Mucosa of descending colon (tissue), 3 donors: Measurements from ENCODE around the gene PRDM15. TPM values are rescaled to one million over a fixed set of nuclear protein-coding genes. Genes with fewer than 3 reads are reported as not detected.

Experiments used
- ATAC-seq: fragments of 200-7000 bp; cut with Tn5 transposase; one replicate; pipeline ENCODE4 v1.9.1; 2020; ENCODE audit warnings: mild to moderate bottlenecking, moderate library complexity
- DNase-seq, 3 donors: peaks; one replicate each; pipeline ENCODE4 v3.0.0-alpha.2; 2020
- H3K36me3 ChIP-seq: fragments of 200-600 bp; one replicate; pipeline ENCODE4 v1.8.0; 2021; ENCODE audit warnings: low read depth, mild to moderate bottlenecking
- H3K4me1 ChIP-seq: fragments of 200-600 bp; one replicate; pipeline ENCODE4 v1.8.0; 2021; ENCODE audit warnings: low read depth, mild to moderate bottlenecking
- H3K4me3 ChIP-seq: fragments of 200-600 bp; one replicate; pipeline ENCODE4 v1.8.0; 2021; ENCODE audit warnings: mild to moderate bottlenecking
- H3K9me3 ChIP-seq: fragments of 200-600 bp; one replicate; pipeline ENCODE4 v1.8.0; 2021; ENCODE audit warnings: mild to moderate bottlenecking
- CTCF ChIP-seq: fragments of 200-600 bp; IDR thresholded peaks from one replicate; pipeline ENCODE4 v1.8.0; 2022; ENCODE audit warnings: antibody characterized with exemption, mild to moderate bottlenecking
- intact Hi-C, 2 donors: fragments of 100-400 bp; cut with DNase I in 1 of 2; cut with micrococcal nuclease in 1 of 2; formaldehyde crosslinking; loops; one replicate each; pipeline versions ENCODE4 v1.11.0 to v1.11.1; 2022; cut with DNase I, micrococcal nuclease
- total RNA-seq, 3 donors: library from RNA; stranded (reverse); fragmentation: NEBNext Ultra II Directional in 2 of 3; extraction: Animal tissue kit (Norgen Biotek cat#: 25700) in 2 of 3; gene quantifications; one replicate each; pipeline versions ENCODE4 v1.2.1 to v1.2.4, GENCODE V29; 2021 to 2023
- donor health status: DM: no; HTN: no; CAD: no; lungs with moderate emphysema.
- donor health status: DM: no; HTN: no; CAD: no.
- donor health status: DM: no; HTN: yes; CAD: no.

The PRDM15 gene
- total RNA-seq, 3 donors from 2014 or later: 7.4 to 10.3 (median 8.3) TPM

- DNase-seq: no peak
- H3K4me3 ChIP-seq: no peak overlapping the region
These were observed 117.8 kb downstream of the PRDM15 start for GRCh38 chr21:41761211-41761933.

GRCh38 chr21:41760411-41760810 lies 118.7 kb downstream of the PRDM15 start:
- H3K9me3 ChIP-seq: no peaks in the 10 kb centered on the region
- ATAC-seq (no peak), DNase-seq (no peak)
- TF ChIP-seq CTCF: no peak
- no peak overlapping the region for H3K4me3 ChIP-seq
- no peaks in the 10 kb centered on the region for H3K36me3 ChIP-seq
- H3K4me1 ChIP-seq: no peaks in the 10 kb centered on the region
- intact Hi-C loops: loop anchor here in 1 of 2 donors (10.0 kb wide), 1 partner anchor 146 kb away; no protein-coding TSS in a partner anchor

More at GRCh38 chr21:41761211-41761933, 117.8 kb downstream of the PRDM15 start:
- Histone ChIP-seq H3K36me3 (no peaks in the 10 kb centered on the region), H3K4me1 (no peaks in the 10 kb centered on the region), H3K9me3 (no peaks in the 10 kb centered on the region)
- intact Hi-C loops: loop anchor here in 1 of 2 donors (10.0 kb wide), 1 partner anchor 147 kb away; no protein-coding TSS in a partner anchor
- ATAC-seq: peak; percentile 21
- TF ChIP-seq CTCF: no peak

DNA sequence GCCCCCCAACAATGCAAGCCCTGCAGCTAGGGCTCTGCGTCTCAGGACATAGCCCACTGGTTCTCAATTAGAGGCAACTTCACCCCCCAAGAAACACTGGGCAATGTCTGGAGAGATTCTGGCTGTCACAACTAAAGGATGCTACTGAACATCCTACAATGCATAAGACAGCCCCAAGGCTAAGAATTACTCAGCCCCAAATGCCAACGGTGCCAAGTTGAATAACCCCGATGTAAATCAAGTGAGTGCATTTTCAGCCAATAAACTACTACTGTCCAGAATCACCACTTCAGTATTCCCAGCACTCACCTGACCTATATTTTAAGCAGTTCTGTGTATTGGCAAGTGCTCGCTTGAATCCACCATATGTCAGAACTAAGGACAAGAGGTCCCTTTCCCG lies 119.2 kb downstream of the PRDM15 start:
- intact Hi-C loops: loop anchor here in 1 of 2 donors (10.0 kb wide), 1 partner anchor 145 kb away; no protein-coding TSS in a partner anchor
- no peaks in the 10 kb centered on the region for H3K4me1 ChIP-seq
- no peaks in the 10 kb centered on the region for H3K36me3 ChIP-seq
- DNase-seq: no peak
- TF ChIP-seq CTCF: no peak
- H3K9me3 ChIP-seq: no peaks in the 10 kb centered on the region
- H3K4me3 ChIP-seq: no peak overlapping the region
- no peak for ATAC-seq

DNA sequence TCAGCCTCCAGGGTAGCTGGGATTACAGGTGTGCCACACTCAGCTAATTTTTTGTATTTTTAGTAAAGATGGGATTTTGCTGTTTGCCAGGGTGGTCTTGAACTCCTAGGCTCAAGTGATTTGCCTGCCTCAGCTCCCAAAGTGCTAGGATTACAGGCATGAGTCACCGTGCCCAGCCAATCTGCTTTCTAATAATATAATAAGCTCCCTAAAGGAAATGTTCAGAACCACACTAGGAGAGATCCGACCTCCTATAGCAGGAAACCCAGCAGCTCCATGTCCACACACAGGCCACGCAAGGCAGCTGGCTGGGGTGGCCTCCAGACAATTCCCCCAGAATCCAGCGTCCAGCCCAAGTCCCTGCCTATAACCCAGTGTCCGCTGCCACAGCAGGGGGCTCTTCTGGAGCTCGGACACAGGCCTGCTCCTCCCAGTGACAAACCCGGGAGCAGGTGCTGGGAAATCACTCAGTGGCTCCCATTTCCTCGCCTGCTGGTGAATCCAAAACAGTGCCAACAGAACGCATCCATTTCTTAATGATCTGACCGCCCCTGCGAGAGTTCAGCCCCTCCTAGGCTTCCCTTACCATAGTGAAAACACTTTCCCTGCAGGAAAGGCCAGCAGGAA lies 119.8 kb downstream of the PRDM15 start:
- H3K9me3 ChIP-seq: no peaks in the 10 kb centered on the region
- H3K36me3 ChIP-seq: no peaks in the 10 kb centered on the region
- no peak overlapping the region for H3K4me3 ChIP-seq
- ATAC-seq (no peak), DNase-seq (no peak)
- intact Hi-C loops: no loop called here
- no peak for TF ChIP-seq CTCF
- no peaks in the 10 kb centered on the region for H3K4me1 ChIP-seq

GRCh38 chr21:41758550-41758949 lies 120.6 kb downstream of the PRDM15 start:
- no peak overlapping the region for H3K4me3 ChIP-seq
- ATAC-seq: no peak
- DNase-seq: no peak
- no peaks in the 10 kb centered on the region for H3K9me3 ChIP-seq
- no peaks in the 10 kb centered on the region for H3K36me3 ChIP-seq
- no peaks in the 10 kb centered on the region for H3K4me1 ChIP-seq
- TF ChIP-seq CTCF: no peak
- intact Hi-C loops: no loop called here
